NCI-H82 treated with DMSO at 0.1 percent for 48 hours (cell line): ENCODE measurements around the gene DARS2.
"Not testable (repeated sequence)": the region's sequence is repeated elsewhere in the genome, so short reads cannot be mapped to it uniquely, and the experiment has no call there.

Source experiments
- DNase-seq: peaks from one replicate; lab custom pipeline; 2025; ENCODE audit not compliant: unreplicated experiment; lab: John Stamatoyannopoulos, UW

The DARS2 gene, protein sequence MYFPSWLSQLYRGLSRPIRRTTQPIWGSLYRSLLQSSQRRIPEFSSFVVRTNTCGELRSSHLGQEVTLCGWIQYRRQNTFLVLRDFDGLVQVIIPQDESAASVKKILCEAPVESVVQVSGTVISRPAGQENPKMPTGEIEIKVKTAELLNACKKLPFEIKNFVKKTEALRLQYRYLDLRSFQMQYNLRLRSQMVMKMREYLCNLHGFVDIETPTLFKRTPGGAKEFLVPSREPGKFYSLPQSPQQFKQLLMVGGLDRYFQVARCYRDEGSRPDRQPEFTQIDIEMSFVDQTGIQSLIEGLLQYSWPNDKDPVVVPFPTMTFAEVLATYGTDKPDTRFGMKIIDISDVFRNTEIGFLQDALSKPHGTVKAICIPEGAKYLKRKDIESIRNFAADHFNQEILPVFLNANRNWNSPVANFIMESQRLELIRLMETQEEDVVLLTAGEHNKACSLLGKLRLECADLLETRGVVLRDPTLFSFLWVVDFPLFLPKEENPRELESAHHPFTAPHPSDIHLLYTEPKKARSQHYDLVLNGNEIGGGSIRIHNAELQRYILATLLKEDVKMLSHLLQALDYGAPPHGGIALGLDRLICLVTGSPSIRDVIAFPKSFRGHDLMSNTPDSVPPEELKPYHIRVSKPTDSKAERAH

DNA sequence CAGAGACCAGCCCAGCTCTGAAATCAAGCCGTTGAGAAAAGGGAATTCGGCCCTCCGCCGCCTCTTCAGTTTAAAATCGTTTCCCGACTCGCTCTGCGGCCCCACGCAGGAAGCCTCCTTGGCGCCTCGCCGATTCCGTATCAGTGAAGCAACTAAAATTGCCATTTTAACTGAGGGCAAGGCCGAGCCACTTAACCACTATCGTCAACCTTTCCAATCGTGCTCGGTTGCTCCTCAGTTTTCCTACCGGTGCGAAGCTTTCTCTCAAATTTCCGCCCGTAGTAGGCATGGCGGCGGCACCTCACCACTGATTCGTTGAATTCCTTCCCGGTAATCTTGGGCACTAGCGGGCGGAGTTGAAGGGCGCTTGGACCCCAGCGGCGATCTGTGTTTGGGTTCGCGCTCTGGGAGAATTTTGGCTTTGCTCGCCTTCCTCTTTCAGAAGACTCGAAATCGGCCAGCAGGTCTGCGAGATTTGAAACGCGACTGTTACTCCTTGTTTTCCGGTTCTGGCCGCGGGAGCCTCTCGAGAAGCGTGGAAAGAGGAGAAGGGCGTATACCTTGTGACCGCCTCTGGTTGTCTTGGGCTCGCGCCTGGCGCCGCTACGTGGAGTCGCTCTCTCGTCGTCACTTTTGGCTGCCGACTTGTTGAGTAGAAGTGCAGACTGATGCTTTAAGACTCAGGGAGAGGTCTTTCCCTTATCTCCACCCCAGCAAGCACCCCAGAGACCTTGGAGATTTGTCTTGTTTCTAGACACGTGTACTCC lies at the start of gene DARS2, which contains the start of gene CENPL:
Gene DARS2 (plus strand): TSS at position 359 of the 767 bp plus-strand sequence. CDS start 557 bp downstream, outside the sequence.
Gene CENPL (minus strand): TSS at position 569 of the 767 bp plus-strand sequence. CDS start 13,584 bp downstream, outside the sequence.
- peak; percentile 97 for DNase-seq

DNA sequence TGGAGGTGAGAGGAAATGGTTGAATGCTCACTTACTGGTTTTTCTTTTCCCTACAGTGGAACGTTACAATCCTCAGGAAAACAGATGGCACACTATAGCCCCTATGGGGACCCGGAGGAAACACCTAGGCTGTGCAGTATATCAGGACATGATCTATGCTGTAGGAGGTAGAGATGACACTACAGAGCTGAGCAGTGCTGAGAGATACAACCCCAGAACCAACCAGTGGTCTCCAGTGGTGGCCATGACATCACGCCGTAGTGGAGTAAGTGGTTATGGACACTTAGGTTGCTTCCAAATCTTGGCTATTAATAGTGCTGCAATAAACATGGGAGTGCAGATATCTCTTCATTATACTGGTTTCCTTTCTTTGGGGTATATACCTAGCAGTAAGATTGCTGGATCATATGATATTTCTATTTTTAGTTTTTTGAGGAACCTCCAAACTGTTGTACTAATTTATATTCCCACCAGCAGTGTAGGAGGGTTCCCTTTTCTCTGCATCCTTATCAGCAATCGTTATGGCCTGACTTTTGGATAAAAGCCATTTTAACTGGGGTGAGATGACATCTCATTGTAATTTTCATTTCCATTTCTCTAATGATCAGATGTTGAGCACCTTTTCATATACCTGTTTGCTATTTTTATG lies 48.8 kb upstream of the DARS2 start:
- no peak for DNase-seq

DNA sequence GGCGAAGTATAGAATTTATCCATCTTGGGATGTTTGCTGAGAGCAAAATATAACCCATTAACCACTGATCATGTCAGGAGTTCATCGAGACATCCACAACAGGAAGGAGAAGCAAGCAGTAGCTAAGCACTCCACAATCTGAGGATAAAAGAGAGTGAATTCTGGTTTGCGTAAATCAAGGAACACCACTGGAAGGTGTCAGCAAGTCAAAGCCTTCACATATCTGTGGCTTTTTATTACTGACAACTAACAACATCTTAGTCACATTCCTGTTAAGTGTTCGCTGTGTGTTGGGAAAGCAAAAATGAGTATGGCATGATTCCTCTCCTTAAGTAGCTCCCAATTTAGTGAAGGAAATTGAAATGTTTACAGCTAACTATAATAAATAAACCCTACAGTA lies 44.5 kb upstream of the DARS2 start:
- no peak for DNase-seq

DNA sequence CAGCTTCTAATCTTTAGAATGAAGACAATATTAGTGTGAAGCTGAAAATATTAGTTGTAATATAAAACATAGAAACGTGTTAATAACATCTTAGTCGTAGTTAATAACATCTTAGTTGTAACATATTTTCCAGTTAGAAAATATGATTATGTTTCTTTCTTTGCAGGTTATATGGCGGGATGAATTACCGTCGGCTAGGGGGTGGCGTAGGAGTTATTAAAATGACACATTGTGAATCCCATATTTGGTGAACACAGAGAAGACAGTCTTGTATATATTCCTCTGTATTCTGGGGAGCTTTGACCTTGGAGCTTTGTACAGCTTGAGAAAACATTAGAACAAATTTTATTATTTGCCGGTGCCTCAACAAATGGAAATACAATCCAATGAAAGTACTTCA lies 39.5 kb upstream of the DARS2 start:
- DNase-seq: no peak

DNA sequence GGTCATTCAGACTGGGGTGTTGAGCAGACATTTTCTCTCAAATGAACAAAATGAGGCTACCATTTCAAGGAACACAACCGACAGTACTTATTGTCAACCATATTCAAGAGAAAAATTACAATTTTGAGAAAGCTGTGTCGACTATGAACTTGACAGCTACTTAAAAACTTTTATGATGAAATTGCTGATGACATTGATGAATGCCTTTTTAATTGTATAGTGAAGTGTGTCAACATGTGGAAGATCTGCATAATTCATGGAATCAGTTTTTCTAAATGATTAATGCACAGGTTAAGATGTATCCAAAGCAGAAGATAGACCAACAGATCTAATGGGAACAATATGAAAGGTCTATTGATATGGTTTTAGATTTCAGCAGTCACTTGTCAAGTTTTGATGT lies 34.6 kb upstream of the DARS2 start:
- DNase-seq: no peak

DNA sequence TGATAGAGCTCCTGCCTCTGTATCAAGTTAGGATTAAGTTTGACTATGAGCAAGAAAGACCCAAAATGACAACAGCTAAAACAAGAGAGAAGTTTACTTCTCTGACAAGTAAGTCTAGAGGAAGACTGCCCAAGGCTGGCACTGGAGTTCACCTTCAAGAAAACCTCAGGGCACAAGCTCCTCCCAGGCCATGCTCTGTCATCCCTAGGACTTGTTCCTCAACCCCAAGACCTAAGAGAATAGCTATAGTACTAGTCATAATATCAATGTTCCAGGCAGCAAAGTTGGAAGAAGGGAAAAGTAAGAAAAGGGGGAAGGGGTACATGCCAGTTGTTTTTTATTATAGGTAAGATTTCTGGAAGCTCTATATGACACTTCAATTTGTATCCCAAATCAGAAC lies 26.4 kb upstream of the DARS2 start:
- no peak for DNase-seq

DNA sequence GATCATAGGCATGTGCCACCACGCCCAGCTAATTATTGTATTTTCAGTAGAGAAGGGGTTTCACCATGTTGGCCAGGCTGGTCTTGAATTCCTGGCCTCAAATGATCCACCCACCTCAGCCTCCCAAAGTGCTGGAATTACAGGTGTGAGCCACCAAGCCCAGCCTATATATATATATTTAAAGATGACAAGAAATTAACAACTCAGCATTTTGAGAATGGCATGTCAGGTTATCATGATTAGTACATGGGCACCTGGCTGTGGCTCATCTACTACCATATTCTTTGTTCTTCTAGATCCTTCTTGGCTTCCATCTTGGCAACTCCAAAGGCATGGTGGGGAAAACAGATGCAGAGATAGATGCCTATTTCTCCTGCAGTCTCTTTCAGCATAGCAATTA lies 24.5 kb upstream of the DARS2 start:
- not testable (repeated sequence) for DNase-seq

DNA sequence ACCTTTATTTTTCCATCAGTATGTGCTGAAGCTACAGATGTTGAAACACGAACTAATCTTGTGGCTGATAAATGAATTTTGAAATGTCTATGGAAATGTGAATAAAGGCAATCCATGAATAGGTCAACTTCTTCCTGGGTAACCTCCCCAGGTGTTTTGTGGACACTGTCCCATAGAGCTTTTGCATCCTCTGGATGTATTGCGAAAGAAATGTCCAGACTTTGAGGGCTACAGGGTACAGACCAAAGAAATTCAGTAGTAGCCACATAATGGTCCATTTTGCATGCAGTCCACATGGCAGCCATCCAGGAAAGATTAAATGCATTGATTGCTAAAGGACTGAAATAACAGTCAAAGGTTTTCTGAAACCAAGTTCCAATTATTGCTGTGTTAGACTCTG lies 21.5 kb upstream of the DARS2 start:
- no peak for DNase-seq

DNA sequence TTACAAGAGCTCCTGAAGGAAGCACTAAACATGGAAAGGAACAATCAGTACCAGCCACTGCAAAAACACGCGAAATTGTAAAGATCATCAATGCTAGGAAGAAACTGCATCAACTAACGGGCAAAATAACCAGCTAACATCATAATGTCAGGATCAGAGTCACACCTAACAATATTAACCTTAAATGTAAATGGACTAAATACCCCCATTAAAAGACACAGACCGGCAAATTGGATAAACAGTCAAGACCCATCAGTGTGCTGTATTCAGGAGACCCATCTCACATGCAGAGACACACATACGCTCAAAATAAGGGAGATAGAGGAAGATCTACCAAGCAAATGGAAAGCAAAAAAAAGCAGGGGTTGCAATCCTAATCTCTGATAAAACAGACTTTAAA lies 10.8 kb upstream of the DARS2 start:
- not testable (repeated sequence) for DNase-seq

DNA sequence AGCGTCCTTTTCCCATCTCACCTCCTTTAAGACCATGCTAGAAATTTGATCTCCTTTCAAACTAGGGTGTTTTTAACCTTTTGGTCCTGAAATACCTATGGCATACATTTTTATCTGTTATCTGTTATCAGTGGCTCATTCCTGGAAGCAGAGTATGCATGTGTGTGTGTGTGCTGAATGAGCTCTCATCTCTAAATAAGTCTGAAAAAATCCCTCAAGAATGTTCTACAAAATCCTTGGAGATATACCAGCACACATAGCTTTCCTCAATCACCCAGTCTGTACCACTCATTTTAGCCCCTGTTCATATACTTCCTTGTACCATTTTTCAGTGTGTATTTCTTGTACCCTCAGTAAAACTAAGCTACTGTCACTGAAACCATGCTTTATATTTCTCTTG lies 6.0 kb upstream of the DARS2 start:
- no peak for DNase-seq

DNA sequence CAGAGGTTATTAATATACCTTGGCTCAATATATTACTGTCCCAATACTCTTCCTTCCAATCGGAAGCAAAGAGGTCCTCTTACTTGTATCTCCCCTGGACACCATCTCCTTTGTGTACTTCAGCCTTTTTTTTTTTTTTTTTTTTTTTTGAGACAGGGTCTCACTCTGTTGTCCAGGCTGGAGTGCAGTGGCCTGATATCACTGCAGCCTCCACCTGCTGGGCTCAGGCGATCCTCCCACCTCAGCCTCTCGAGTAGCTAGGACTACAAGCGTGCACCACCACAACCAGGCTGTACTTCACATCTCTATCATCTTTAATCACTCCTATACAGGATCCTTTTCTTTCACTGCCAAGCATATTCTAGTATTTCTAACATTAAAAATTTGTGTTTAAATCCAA lies 2.8 kb upstream of the DARS2 start:
- DNase-seq: no peak

DNA sequence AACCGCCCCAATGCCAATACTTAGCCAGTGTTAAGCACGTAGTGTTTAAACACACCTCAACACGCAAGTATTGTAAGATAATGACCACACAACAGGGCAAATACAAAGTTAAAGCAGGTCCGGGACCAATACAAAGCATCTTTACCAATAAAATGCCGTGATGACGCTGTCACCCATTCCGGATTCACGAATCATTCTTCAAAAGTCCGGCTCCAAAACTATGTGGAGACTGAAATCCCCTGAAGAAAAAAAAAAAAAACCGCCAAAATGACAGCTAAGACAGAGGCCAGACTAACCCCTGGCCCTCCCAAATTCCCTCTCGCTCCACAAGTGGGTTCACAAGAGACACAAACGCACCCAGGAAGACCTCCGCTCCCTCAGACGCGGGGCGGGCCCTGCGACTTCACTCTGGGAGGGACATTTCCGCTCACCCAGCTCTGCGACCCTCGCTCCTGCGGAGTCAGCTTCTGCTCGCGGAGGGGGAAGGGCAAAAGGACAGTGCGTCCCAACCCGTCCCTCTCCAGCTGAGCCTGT lies 625 bp upstream of the DARS2 start:
- DNase-seq: no peak

DNA sequence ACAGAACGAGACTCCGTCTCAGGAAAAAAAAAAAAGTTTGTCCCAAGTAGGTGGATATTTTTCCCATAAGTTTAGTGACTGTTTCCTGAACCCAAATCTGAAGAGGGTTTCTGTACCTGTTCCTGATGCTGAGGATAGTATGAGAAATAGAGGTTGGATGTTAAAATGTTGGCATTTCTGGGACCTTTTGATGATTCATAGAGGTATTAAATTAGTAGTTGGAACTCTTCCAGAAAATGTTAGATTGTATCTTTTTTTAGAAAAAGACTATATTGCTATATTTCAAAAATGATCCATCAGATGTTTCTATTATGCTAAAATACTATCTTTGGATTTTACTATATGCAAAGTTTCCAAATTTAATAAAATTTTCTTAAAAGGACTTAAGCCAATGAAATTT lies 3.1 kb downstream of the DARS2 start:
- no peak for DNase-seq

DNA sequence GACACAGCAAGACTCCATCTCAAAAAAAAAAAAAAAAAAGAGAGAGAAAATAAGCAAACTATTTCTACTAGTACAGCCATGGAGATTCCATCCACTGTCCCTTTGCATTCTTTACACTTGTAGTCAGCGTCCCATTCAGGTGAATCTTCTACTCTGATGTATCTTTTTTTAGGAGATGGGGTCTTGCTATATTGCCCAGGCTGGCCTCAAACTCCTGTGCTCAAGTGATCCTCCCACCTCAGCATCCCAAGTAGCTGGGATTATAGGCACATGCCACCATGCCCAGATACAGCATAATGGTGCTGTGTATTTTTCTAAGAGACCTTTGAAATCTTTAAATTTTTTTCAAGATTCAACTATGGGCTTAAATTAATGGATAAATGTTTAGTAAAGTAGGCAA lies 8.3 kb downstream of the DARS2 start:
- no peak for DNase-seq

DNA sequence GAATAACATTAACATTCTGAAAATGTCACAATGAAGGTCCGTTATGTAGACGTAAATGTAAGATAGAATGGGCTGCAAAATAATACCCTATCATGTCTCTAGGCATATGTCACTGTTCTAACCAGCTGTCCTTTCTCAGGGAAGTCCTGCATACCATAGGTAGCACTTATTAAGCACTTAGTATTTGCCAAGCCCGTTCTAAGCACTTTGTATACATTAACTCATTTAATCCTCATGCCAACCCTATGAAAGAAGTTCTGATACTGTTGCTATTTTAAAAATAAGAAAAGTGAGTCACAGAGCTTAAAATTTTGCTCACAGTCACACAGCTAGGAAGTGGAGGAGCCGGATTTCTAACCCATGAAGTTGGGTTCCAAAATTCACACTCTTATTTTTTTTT lies 27.6 kb downstream of the DARS2 start:
- no peak for DNase-seq

DNA sequence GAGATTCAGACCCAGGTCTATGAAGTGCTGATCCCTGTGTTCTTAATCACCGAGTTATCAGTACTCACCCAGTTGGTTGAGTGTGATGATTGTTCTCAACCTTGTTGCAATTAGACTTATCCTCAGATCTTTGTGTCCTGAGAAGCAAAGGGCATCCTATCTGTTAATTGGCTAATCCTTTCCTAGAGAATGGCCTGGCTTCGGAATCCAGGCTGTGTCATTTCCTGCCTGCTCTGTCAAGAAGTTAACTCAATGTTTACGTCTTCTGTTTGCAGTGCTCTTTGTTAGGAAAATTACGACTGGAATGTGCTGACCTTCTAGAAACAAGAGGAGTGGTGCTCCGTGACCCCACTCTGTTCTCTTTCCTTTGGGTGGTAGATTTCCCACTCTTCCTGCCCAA lies 28.6 kb downstream of the DARS2 start:
- no peak for DNase-seq

DNA sequence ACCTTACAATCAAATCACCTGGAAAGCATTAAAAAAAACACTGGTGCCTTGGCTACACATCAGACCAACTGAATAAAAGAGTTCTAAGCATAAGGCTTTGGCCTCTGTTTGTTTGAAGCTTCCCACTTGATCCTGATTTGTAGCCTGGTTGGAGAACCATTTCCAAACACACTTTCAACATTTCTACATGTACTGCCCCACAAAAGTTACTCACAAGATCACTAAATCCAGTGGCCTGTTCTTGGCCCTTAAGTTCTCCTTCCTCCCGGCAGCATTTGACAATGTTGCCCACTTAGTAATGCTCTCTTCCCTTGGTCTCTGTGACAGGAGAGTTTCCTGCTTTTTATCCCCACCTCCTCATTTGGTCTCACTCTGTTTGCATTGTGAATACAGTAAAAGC lies 31.5 kb downstream of the DARS2 start:
- DNase-seq: no peak

DNA sequence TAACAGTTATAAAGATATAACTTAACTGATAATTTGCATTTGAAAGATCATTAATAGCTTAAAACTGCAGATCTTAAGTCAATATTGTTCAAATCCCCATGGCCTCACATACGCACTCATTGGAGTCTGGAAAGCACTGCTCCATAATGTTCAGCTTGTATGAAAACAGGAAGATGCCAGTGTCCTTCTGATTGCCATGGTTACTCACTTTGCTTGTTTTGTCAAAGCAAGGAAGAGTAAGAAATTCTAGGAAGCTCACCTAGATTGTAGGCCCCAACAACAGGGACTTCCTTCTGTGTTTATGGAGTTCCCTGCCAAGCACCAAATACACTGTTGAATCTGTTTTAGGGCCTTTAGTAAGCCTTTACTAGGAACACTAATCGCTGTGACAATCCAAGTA lies 32.4 kb downstream of the DARS2 start:
- no peak for DNase-seq

DNA sequence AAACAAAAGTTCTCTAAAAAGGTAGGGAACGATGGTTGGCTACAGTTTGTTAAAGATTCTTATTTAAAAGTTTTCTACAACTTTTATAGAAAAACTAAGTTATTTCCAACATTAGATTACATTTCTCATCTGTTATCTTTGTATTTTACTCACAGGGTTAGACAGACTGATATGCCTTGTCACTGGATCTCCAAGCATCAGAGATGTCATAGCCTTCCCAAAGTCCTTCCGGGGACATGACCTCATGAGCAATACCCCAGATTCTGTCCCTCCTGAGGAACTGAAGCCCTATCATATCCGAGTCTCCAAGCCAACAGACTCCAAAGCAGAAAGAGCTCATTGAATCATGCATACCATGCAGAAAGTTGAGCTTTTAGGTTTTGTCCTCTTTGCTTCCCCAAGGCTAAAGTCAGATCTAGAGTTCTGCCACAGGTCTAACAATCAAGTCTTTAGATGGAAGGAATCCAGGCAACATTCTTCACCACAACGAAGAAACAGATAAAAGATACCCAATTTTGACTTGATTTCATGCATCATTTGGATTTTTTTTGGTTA lies 33.0 kb downstream of the DARS2 start:
- DNase-seq: no peak

DNA sequence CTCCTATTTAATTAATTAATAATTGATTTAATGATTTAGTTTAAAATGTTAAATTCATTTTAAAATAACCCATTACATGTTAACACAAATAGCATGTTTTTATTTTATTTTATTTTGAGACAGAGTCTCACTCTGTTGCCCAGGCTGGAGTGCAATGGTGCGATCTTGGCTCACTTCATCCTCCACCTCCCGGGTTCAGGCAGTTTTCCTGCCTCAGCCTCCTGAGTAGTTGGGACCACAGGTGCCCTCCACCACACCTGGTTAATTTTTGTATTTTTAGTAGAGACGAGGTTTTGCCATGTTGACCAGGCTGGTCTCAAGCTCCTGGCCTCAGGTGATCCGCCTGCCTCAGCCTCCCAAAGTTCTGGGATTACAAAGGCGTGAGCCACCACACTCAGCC lies 35.1 kb downstream of the DARS2 start:
- not testable (repeated sequence) for DNase-seq

DNA sequence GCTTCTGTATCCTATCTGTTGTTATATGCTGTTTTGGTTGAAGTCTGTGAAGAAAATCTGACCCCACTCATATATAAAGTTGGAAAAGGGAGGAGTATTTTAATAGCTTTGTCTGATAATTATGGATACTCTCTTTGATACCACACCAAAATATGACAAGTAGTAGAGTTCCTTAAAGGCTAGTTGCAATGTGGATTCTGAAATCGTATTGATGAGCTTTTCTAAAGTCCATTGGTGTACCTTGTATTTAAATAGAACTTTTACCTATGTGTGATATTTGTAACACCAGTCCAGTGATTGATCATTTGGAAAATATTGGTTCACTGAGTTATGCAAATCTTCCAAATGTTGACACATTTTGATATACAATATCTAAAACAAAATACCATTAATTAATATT lies 35.6 kb downstream of the DARS2 start:
- DNase-seq: no peak
